Activated CD4-positive, alpha-beta memory T cell treated with anti-CD3 and anti-CD28 coated beads, Interleukin-2, amount 10 ng/mL, durations not matched to agents 7 days and 5 days (primary cell): Measurements from ENCODE around the gene SSR3. TPM values are rescaled to one million over a fixed set of nuclear protein-coding genes. Genes with fewer than 3 reads are reported as not detected.
A peak's percentile ranks its signal among the peaks of the same experiment; 100 is the strongest.

Experiments used
- CTCF ChIA-PET: fragments of 350-600 bp; sonication (Branson Sonifier 250); formaldehyde crosslinking; loops from one replicate; lab custom pipeline; 2021; ENCODE audit warnings: antibody characterized with exemption, inconsistent platforms; lab: Charles Lee
- POLR2A ChIA-PET: fragments of 350-600 bp; sonication (Branson Sonifier 250); formaldehyde crosslinking; loops from one replicate; lab custom pipeline; 2021; ENCODE audit warnings: antibody characterized with exemption; lab: Charles Lee
- DNase-seq: peaks from one replicate; pipeline ENCODE4 v3.0.0-alpha.2; 2020
- H3K27ac Mint-ChIP-seq: one replicate; pipeline ENCODE4 v1.8.0; 2021; ENCODE audit warnings: mild to moderate bottlenecking, mixed read lengths
- H3K27me3 Mint-ChIP-seq: one replicate; pipeline ENCODE4 v1.8.0; 2021; ENCODE audit warnings: mixed read lengths
- H3K36me3 Mint-ChIP-seq: one replicate; pipeline ENCODE4 v1.8.0; 2021; ENCODE audit warnings: low read depth, mixed read lengths
- H3K4me1 Mint-ChIP-seq: one replicate; pipeline ENCODE4 v1.8.0; 2021; ENCODE audit warnings: mixed read lengths
- H3K4me3 Mint-ChIP-seq: one replicate; pipeline ENCODE4 v1.8.0; 2021; ENCODE audit warnings: mild to moderate bottlenecking, mixed read lengths
- H3K9me3 Mint-ChIP-seq: one replicate; pipeline ENCODE4 v1.8.0; 2021; ENCODE audit warnings: mixed read lengths
- total RNA-seq, 2 experiments: library from RNA; stranded (reverse); gene quantifications; one replicate each; pipeline ENCODE4 v1.2.3, GENCODE V29; 2021

Gene SSR3
- total RNA-seq, 2 experiments from 2014 or later = 167 to 174 TPM

GRCh38 chr3:156527060-156527459 lies 27.9 kb downstream of the SSR3 start:
- Mint-ChIP-seq H3K9me3 (peaks cover 7% of the 10 kb centered on the region), H3K4me1 (peaks cover 27% of the 10 kb centered on the region), H3K27ac (no peak overlapping the region), H3K36me3 (peaks cover 22% of the 10 kb centered on the region), H3K27me3 (peaks cover 6% of the 10 kb centered on the region), H3K4me3 (no peak overlapping the region)
- CTCF ChIA-PET = interaction anchor here (0.9 kb wide), 1 partner anchor 28 kb away, joined by 3 read pairs; the partner anchor contains the start of gene SSR3
- no peak for DNase-seq
- POLR2A ChIA-PET = no interaction called here

GRCh38 chr3:156525808-156526207 lies 29.1 kb downstream of the SSR3 start:
- ChIA-PET POLR2A (interaction anchor here (0.6 to 3.0 kb wide), 6 partner anchors 9 to 634 kb away, joined by 3 to 28 read pairs (median 5); partner anchors contain the start of genes CCNL1 and SSR3), CTCF (interaction anchor here (1.3 to 3.0 kb wide), 9 partner anchors 9 to 611 kb away, joined by 3 to 20 read pairs (median 8); partner anchors contain the start of gene SSR3)
- no peak for DNase-seq
- Mint-ChIP-seq H3K36me3 (peaks cover 22% of the 10 kb centered on the region), H3K9me3 (peaks cover 7% of the 10 kb centered on the region), H3K27me3 (peaks cover 6% of the 10 kb centered on the region), H3K4me3 (no peak overlapping the region), H3K4me1 (peaks cover 33% of the 10 kb centered on the region), H3K27ac (no peak overlapping the region)

GRCh38 chr3:156522673-156523072 lies 32.2 kb downstream of the SSR3 start:
- Mint-ChIP-seq H3K4me3 (no peak overlapping the region), H3K27me3 (peaks cover 14% of the 10 kb centered on the region), H3K9me3 (peaks cover 7% of the 10 kb centered on the region), H3K27ac (no peak overlapping the region), H3K4me1 (peaks cover 50% of the 10 kb centered on the region), H3K36me3 (peaks cover 22% of the 10 kb centered on the region)
- POLR2A ChIA-PET = interaction anchor here (0.6 to 3.0 kb wide), 3 partner anchors 32 to 566 kb away, joined by 6 to 11 read pairs (median 6); partner anchors contain the start of gene SSR3
- CTCF ChIA-PET = interaction anchor here (3.0 kb wide), 1 partner anchor 615 kb away, joined by 20 read pairs; no protein-coding TSS in a partner anchor
- no peak for DNase-seq

GRCh38 chr3:156519758-156520162 lies 35.2 kb downstream of the SSR3 start:
- Mint-ChIP-seq H3K27me3 (peaks cover 14% of the 10 kb centered on the region), H3K36me3 (peaks cover 19% of the 10 kb centered on the region), H3K4me1 (peaks cover 44% of the 10 kb centered on the region), H3K9me3 (peaks cover 7% of the 10 kb centered on the region), H3K27ac (no peak overlapping the region), H3K4me3 (no peak overlapping the region)
- POLR2A ChIA-PET = interaction anchor here (1.4 to 2.3 kb wide), 2 partner anchors 8 to 36 kb away, joined by 4 to 5 read pairs; no protein-coding TSS in a partner anchor
- no peak for DNase-seq
- CTCF ChIA-PET = interaction anchor here (1.1 to 1.5 kb wide), 3 partner anchors 10 to 617 kb away, joined by 3 to 5 read pairs (median 4); no protein-coding TSS in a partner anchor

GRCh38 chr3:156518726-156519125 lies 36.2 kb downstream of the SSR3 start:
- ChIA-PET CTCF (interaction anchor here (1.1 to 1.5 kb wide), 2 partner anchors 17 to 618 kb away, joined by 3 to 4 read pairs; no protein-coding TSS in a partner anchor), POLR2A (interaction anchor here (2.1 kb wide), 1 partner anchor 570 kb away, joined by 5 read pairs; no protein-coding TSS in a partner anchor)
- DNase-seq = no peak
- peaks cover 12% of the 10 kb centered on the region for H3K27me3 Mint-ChIP-seq
- H3K4me1 Mint-ChIP-seq = peaks cover 33% of the 10 kb centered on the region
- H3K4me3 Mint-ChIP-seq = no peak overlapping the region
- peaks cover 11% of the 10 kb centered on the region for H3K36me3 Mint-ChIP-seq
- H3K9me3 Mint-ChIP-seq = peaks cover 4% of the 10 kb centered on the region
- H3K27ac Mint-ChIP-seq = no peak overlapping the region

- Mint-ChIP-seq H3K4me1 (peaks cover 34% of the 10 kb centered on the region), H3K27me3 (peaks cover 8% of the 10 kb centered on the region), H3K36me3 (no peaks in the 10 kb centered on the region), H3K4me3 (no peak overlapping the region), H3K9me3 (no peaks in the 10 kb centered on the region), H3K27ac (no peak overlapping the region)
- CTCF ChIA-PET = interaction anchor here (0.9 to 1.6 kb wide), 2 partner anchors 9 to 26 kb away, joined by 3 read pairs; no protein-coding TSS in a partner anchor
- DNase-seq = no peak
- POLR2A ChIA-PET = interaction anchor here (1.0 to 2.1 kb wide), 3 partner anchors 33 to 572 kb away, joined by 3 to 8 read pairs (median 5); no protein-coding TSS in a partner anchor
Observed at GRCh38 chr3:156516961-156517360, 38.0 kb downstream of the SSR3 start.

GRCh38 chr3:156516284-156516683 lies 38.6 kb downstream of the SSR3 start:
- Mint-ChIP-seq H3K27me3 (peaks cover 8% of the 10 kb centered on the region), H3K4me1 (peaks cover 39% of the 10 kb centered on the region), H3K36me3 (no peaks in the 10 kb centered on the region), H3K9me3 (no peaks in the 10 kb centered on the region), H3K27ac (no peak overlapping the region), H3K4me3 (no peak overlapping the region)
- ChIA-PET POLR2A (interaction anchor here (2.1 kb wide), 1 partner anchor 33 kb away, joined by 8 read pairs; no protein-coding TSS in a partner anchor), CTCF (interaction anchor here (0.9 to 1.6 kb wide), 2 partner anchors 9 to 26 kb away, joined by 3 read pairs; no protein-coding TSS in a partner anchor)
- no peak for DNase-seq

- no peaks in the 10 kb centered on the region for H3K9me3 Mint-ChIP-seq
- H3K27ac Mint-ChIP-seq = no peak overlapping the region
- CTCF ChIA-PET = interaction anchor here (1.1 to 9.1 kb wide), 3 partner anchors 63 to 624 kb away, joined by 3 to 64 read pairs (median 6); no protein-coding TSS in a partner anchor
Observed at GRCh38 chr3:156513619-156514018, 41.3 kb downstream of the SSR3 start.

GRCh38 chr3:156511987-156512677 lies 42.8 kb downstream of the SSR3 start:
- DNase-seq = peak; percentile 24
- peaks cover 18% of the 10 kb centered on the region for H3K4me1 Mint-ChIP-seq
- peaks cover 2% of the 10 kb centered on the region for H3K27me3 Mint-ChIP-seq
- H3K36me3 Mint-ChIP-seq = no peaks in the 10 kb centered on the region
- no peaks in the 10 kb centered on the region for H3K9me3 Mint-ChIP-seq
- ChIA-PET CTCF (interaction anchor here (0.7 to 9.1 kb wide), 10 partner anchors 9 to 625 kb away, joined by 3 to 64 read pairs (median 4); no protein-coding TSS in a partner anchor), POLR2A (interaction anchor here (1.2 to 3.6 kb wide), 3 partner anchors 8 to 28 kb away, joined by 3 to 17 read pairs (median 5); no protein-coding TSS in a partner anchor)
- no peak overlapping the region for H3K4me3 Mint-ChIP-seq
- H3K27ac Mint-ChIP-seq = peak overlapping the region; percentile 26

More at GRCh38 chr3:156513619-156514018, 41.3 kb downstream of the SSR3 start:
- peaks cover 18% of the 10 kb centered on the region for H3K4me1 Mint-ChIP-seq
- no peak overlapping the region for H3K4me3 Mint-ChIP-seq
- DNase-seq = no peak
- POLR2A ChIA-PET = interaction anchor here (3.6 kb wide), 1 partner anchor 30 kb away, joined by 17 read pairs; no protein-coding TSS in a partner anchor
- H3K27me3 Mint-ChIP-seq = peaks cover 3% of the 10 kb centered on the region
- H3K36me3 Mint-ChIP-seq = no peaks in the 10 kb centered on the region

GRCh38 chr3:156509189-156510174 lies 45.4 kb downstream of the SSR3 start:
- H3K4me3 Mint-ChIP-seq = no peak overlapping the region
- H3K9me3 Mint-ChIP-seq = no peaks in the 10 kb centered on the region
- H3K4me1 Mint-ChIP-seq = peaks cover 18% of the 10 kb centered on the region
- CTCF ChIA-PET = interaction anchor here (0.5 to 9.1 kb wide), 37 partner anchors 8 to 647 kb away, joined by 3 to 64 read pairs (median 4); no protein-coding TSS in a partner anchor
- H3K36me3 Mint-ChIP-seq = no peaks in the 10 kb centered on the region
- peaks cover 22% of the 10 kb centered on the region for H3K27me3 Mint-ChIP-seq
- no peak for DNase-seq
- no peak overlapping the region for H3K27ac Mint-ChIP-seq
- POLR2A ChIA-PET = interaction anchor here (1.0 to 2.1 kb wide), 5 partner anchors 15 to 665 kb away, joined by 3 to 11 read pairs (median 4); partner anchors contain the start of genes SSR3 and TIPARP

GRCh38 chr3:156507285-156507684 lies 47.6 kb downstream of the SSR3 start:
- POLR2A ChIA-PET = interaction anchor here (1.2 to 1.9 kb wide), 3 partner anchors 24 to 667 kb away, joined by 3 to 10 read pairs (median 3); partner anchors contain the start of gene SSR3

More at GRCh38 chr3:156507285-156507684, 47.6 kb downstream of the SSR3 start:
- Mint-ChIP-seq H3K9me3 (no peaks in the 10 kb centered on the region), H3K27me3 (peaks cover 33% of the 10 kb centered on the region), H3K27ac (no peak overlapping the region), H3K4me3 (no peak overlapping the region), H3K4me1 (peaks cover 11% of the 10 kb centered on the region), H3K36me3 (no peaks in the 10 kb centered on the region)
- CTCF ChIA-PET = interaction anchor here (0.7 to 9.1 kb wide), 12 partner anchors 15 to 701 kb away, joined by 3 to 64 read pairs (median 6); partner anchors contain the start of gene C3orf33
- DNase-seq = no peak
